WTC11 (cell line): ENCODE data around the gene SH3BP5. TPM values are rescaled to one million over a fixed set of nuclear protein-coding genes. Genes with fewer than 3 reads are reported as not detected.

Source experiments
- ATAC-seq: fragments of 200-7000 bp; cut with Tn5 transposase; 2 replicates; pipeline ENCODE4 v1.10.0; 2021; ENCODE audit warnings: mild to moderate bottlenecking, moderate library complexity
- CTCF ChIA-PET: fragments of 300-600 bp; sonication (Branson Sonifier 250); formaldehyde crosslinking; loops from one replicate; lab custom pipeline; 2021; ENCODE audit warnings: antibody characterized with exemption; lab: Charles Lee
- POLR2A ChIA-PET: fragments of 350-600 bp; sonication (Branson Sonifier 250); formaldehyde crosslinking; loops from one replicate; lab custom pipeline; 2021; ENCODE audit warnings: antibody characterized with exemption; lab: Charles Lee
- DNase-seq: peaks from one replicate; pipeline ENCODE4 v3.0.0; 2021; ENCODE audit warnings: low spot score
- H3K27ac Mint-ChIP-seq: 2 replicates; pipeline ENCODE4 v1.8.0; 2021; ENCODE audit warnings: mixed read lengths
- H3K27me3 Mint-ChIP-seq: 2 replicates; pipeline ENCODE4 v1.8.0; 2021; ENCODE audit warnings: low read depth, mild to moderate bottlenecking, moderate library complexity, mixed read lengths
- H3K36me3 Mint-ChIP-seq: 2 replicates; pipeline ENCODE4 v1.8.0; 2021; ENCODE audit warnings: mixed read lengths
- H3K4me1 Mint-ChIP-seq: 2 replicates; pipeline ENCODE4 v1.8.0; 2022; ENCODE audit warnings: mixed read lengths
- H3K4me3 Mint-ChIP-seq: 2 replicates; pipeline ENCODE4 v1.8.0; 2021; ENCODE audit warnings: mild to moderate bottlenecking, moderate library complexity, mixed read lengths
- H3K9me3 Mint-ChIP-seq: 2 replicates; pipeline ENCODE4 v1.8.0; 2021; ENCODE audit warnings: mixed read lengths
- CREB1 ChIP-seq: sonication (generic); formaldehyde crosslinking; IDR thresholded peaks from 2 replicates; pipeline ENCODE4 v1.8.0; 2023; ENCODE audit warnings: mild to moderate bottlenecking, missing genetic modification reagents
- ESRRA ChIP-seq: sonication (generic); formaldehyde crosslinking; IDR thresholded peaks from 2 replicates; pipeline ENCODE4 v1.8.1; 2022; ENCODE audit warnings: mild to moderate bottlenecking, missing genetic modification reagents, borderline replicate concordance
- FOXP1 ChIP-seq: sonication (generic); formaldehyde crosslinking; IDR thresholded peaks from 2 replicates; pipeline ENCODE4 v1.8.0; 2022; ENCODE audit warnings: missing genetic modification reagents, mild to moderate bottlenecking, moderate library complexity, borderline replicate concordance
- GRHL2 ChIP-seq: fragments of 250-450 bp; sonication (Bioruptor Pico); IDR thresholded peaks from 2 replicates; pipeline ENCODE4 v1.8.0; 2022; ENCODE audit warnings: mild to moderate bottlenecking, moderate library complexity; ENCODE audit not compliant: insufficient replicate concordance, severe bottlenecking
- HMGA2 ChIP-seq: fragments of 250-450 bp; sonication (Bioruptor Pico); IDR thresholded peaks from 2 replicates; pipeline ENCODE4 v1.4.0; 2021; ENCODE audit warnings: mild to moderate bottlenecking, moderate library complexity
- IRF2 ChIP-seq: sonication (generic); formaldehyde crosslinking; IDR thresholded peaks from 2 replicates; pipeline ENCODE4 v1.8.0; 2022; ENCODE audit warnings: low read depth, missing genetic modification reagents, borderline replicate concordance
- JUN ChIP-seq: sonication (generic); formaldehyde crosslinking; IDR thresholded peaks from 2 replicates; pipeline ENCODE4 v1.8.0; 2023; ENCODE audit warnings: mild to moderate bottlenecking, missing genetic modification reagents
- KAT7 ChIP-seq: sonication (generic); formaldehyde crosslinking; IDR thresholded peaks from 2 replicates; pipeline ENCODE4 v1.8.1; 2023; ENCODE audit warnings: missing genetic modification reagents, mild to moderate bottlenecking, borderline replicate concordance
- NFATC4 ChIP-seq: fragments of 250-450 bp; sonication (Bioruptor Pico); IDR thresholded peaks from 2 replicates; pipeline ENCODE4 v1.9.0; 2021; ENCODE audit warnings: mild to moderate bottlenecking
- SOX15 ChIP-seq: fragments of 250-450 bp; sonication (Bioruptor Pico); IDR thresholded peaks from 2 replicates; pipeline ENCODE4 v1.9.0; 2021; ENCODE audit warnings: mild to moderate bottlenecking
- SP1 ChIP-seq: sonication (generic); formaldehyde crosslinking; conservative IDR thresholded peaks from 2 replicates; pipeline ENCODE4 v1.8.1; 2022; ENCODE audit warnings: missing genetic modification reagents
- ZNF138 ChIP-seq: sonication (generic); formaldehyde crosslinking; conservative IDR thresholded peaks from 2 replicates; pipeline ENCODE4 v1.8.1; 2022; ENCODE audit warnings: mild to moderate bottlenecking, moderate library complexity, missing genetic modification reagents
- ZNF263 ChIP-seq: sonication (generic); formaldehyde crosslinking; IDR thresholded peaks from 2 replicates; pipeline ENCODE4 v1.8.1; 2022; ENCODE audit warnings: low read depth, mild to moderate bottlenecking, moderate library complexity, missing genetic modification reagents
- ZNF396 ChIP-seq: fragments of 250-450 bp; sonication (Bioruptor Pico); IDR thresholded peaks from 2 replicates; pipeline ENCODE4 v1.8.0; 2021; ENCODE audit warnings: mild to moderate bottlenecking, moderate library complexity, borderline replicate concordance
- total RNA-seq: library from RNA; stranded (reverse); gene quantifications from 3 replicates; pipeline ENCODE4 v1.2.3, GENCODE V29; 2021
- TF ChIP-seq, protein P1 (sequence below): sonication (generic); formaldehyde crosslinking; IDR thresholded peaks from 2 replicates; pipeline ENCODE4 v1.8.1; 2022; ENCODE audit warnings: missing genetic modification reagents, borderline replicate concordance
- TF ChIP-seq, protein P2 (sequence below): sonication (generic); formaldehyde crosslinking; IDR thresholded peaks from 2 replicates; pipeline ENCODE4 v1.8.0; 2022; ENCODE audit warnings: missing genetic modification reagents
- TF ChIP-seq, protein P3 (sequence below): fragments of 250-450 bp; sonication (Bioruptor Pico); IDR thresholded peaks from 2 replicates; pipeline ENCODE4 v1.9.0; 2021; ENCODE audit warnings: moderate library complexity, mild to moderate bottlenecking, inconsistent platforms, borderline replicate concordance
- TF ChIP-seq, protein P4 (sequence below): sonication (generic); formaldehyde crosslinking; IDR thresholded peaks from 2 replicates; pipeline ENCODE4 v1.8.0; 2022; ENCODE audit warnings: mild to moderate bottlenecking, missing genetic modification reagents
- TF ChIP-seq, protein P5 (sequence below): fragments of 250-450 bp; sonication (Bioruptor Pico); conservative IDR thresholded peaks from 2 replicates; pipeline ENCODE4 v1.9.0; 2021; ENCODE audit warnings: mild to moderate bottlenecking
- TF ChIP-seq, protein P6 (sequence below): fragments of 250-450 bp; sonication (Bioruptor Pico); IDR thresholded peaks from 2 replicates; pipeline ENCODE4 v1.8.0; 2021; ENCODE audit warnings: mild to moderate bottlenecking

Gene SH3BP5
- total RNA-seq, 1 experiment from 2014 or later: 7.2 TPM

DNA sequence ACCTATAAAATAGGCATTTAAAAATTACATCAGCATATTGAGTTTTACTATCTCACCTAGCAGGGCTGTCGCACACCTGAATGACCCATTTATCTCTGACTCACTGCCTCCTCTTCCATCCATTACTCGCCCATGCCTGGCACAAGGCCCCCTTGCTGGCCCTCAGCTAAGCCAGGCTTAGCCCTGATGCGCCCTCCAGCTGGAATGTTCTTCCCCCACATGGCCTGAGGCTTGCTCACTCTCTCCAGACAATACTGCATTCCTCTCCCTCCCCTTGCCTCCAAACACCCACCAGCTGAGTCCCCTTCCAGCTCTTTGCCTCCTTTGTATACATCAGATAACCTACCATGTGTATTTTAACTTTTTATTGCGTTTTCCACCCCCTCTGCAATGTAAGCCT lies 7.2 kb downstream of the SH3BP5 start:
- H3K4me3 Mint-ChIP-seq: no peak overlapping the region
- CTCF ChIA-PET: interaction anchor here (1.0 to 2.2 kb wide), 4 partner anchors 37 to 80 kb away, joined by 3 to 9 read pairs (median 6); no protein-coding TSS in a partner anchor
- H3K4me1 Mint-ChIP-seq: peaks cover 35% of the 10 kb centered on the region
- DNase-seq: peak; percentile 24
- no peaks in the 10 kb centered on the region for H3K27me3 Mint-ChIP-seq
- H3K9me3 Mint-ChIP-seq: no peaks in the 10 kb centered on the region
- POLR2A ChIA-PET: no interaction called here
- no peak overlapping the region; the same call in 1 of the 2 replicates for H3K27ac Mint-ChIP-seq
- TF ChIP-seq, protein P1, sequence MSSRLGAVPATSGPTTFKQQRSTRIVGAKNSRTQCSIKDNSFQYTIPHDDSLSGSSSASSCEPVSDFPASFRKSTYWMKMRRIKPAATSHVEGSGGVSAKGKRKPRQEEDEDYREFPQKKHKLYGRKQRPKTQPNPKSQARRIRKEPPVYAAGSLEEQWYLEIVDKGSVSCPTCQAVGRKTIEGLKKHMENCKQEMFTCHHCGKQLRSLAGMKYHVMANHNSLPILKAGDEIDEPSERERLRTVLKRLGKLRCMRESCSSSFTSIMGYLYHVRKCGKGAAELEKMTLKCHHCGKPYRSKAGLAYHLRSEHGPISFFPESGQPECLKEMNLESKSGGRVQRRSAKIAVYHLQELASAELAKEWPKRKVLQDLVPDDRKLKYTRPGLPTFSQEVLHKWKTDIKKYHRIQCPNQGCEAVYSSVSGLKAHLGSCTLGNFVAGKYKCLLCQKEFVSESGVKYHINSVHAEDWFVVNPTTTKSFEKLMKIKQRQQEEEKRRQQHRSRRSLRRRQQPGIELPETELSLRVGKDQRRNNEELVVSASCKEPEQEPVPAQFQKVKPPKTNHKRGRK: no peak
- no peak for TF ChIP-seq CREB1
- TF ChIP-seq, protein P2, sequence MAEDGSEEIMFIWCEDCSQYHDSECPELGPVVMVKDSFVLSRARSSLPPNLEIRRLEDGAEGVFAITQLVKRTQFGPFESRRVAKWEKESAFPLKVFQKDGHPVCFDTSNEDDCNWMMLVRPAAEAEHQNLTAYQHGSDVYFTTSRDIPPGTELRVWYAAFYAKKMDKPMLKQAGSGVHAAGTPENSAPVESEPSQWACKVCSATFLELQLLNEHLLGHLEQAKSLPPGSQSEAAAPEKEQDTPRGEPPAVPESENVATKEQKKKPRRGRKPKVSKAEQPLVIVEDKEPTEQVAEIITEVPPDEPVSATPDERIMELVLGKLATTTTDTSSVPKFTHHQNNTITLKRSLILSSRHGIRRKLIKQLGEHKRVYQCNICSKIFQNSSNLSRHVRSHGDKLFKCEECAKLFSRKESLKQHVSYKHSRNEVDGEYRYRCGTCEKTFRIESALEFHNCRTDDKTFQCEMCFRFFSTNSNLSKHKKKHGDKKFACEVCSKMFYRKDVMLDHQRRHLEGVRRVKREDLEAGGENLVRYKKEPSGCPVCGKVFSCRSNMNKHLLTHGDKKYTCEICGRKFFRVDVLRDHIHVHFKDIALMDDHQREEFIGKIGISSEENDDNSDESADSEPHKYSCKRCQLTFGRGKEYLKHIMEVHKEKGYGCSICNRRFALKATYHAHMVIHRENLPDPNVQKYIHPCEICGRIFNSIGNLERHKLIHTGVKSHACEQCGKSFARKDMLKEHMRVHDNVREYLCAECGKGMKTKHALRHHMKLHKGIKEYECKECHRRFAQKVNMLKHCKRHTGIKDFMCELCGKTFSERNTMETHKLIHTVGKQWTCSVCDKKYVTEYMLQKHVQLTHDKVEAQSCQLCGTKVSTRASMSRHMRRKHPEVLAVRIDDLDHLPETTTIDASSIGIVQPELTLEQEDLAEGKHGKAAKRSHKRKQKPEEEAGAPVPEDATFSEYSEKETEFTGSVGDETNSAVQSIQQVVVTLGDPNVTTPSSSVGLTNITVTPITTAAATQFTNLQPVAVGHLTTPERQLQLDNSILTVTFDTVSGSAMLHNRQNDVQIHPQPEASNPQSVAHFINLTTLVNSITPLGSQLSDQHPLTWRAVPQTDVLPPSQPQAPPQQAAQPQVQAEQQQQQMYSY (CRISPR knock-in tag): no peak
- no peak for TF ChIP-seq KAT7 (CRISPR knock-in tag)
- no peak for TF ChIP-seq ZNF263 (CRISPR knock-in tag)
- no peak for TF ChIP-seq ESRRA (CRISPR knock-in tag)
- TF ChIP-seq GRHL2 (CRISPR knock-in tag): no peak
- TF ChIP-seq ZNF138 (CRISPR knock-in tag): no peak
- no peak for TF ChIP-seq HMGA2 (CRISPR knock-in tag)
- TF ChIP-seq SP1 (CRISPR knock-in tag): no peak
- TF ChIP-seq, protein P3, sequence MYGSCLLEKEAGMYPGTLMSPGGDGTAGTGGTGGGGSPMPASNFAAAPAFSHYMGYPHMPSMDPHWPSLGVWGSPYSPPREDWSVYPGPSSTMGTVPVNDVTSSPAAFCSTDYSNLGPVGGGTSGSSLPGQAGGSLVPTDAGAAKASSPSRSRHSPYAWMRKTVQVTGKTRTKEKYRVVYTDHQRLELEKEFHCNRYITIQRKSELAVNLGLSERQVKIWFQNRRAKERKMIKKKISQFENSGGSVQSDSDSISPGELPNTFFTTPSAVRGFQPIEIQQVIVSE (CRISPR knock-in tag): no peak
- no peak for TF ChIP-seq SOX15 (CRISPR knock-in tag)
- TF ChIP-seq, protein P4, sequence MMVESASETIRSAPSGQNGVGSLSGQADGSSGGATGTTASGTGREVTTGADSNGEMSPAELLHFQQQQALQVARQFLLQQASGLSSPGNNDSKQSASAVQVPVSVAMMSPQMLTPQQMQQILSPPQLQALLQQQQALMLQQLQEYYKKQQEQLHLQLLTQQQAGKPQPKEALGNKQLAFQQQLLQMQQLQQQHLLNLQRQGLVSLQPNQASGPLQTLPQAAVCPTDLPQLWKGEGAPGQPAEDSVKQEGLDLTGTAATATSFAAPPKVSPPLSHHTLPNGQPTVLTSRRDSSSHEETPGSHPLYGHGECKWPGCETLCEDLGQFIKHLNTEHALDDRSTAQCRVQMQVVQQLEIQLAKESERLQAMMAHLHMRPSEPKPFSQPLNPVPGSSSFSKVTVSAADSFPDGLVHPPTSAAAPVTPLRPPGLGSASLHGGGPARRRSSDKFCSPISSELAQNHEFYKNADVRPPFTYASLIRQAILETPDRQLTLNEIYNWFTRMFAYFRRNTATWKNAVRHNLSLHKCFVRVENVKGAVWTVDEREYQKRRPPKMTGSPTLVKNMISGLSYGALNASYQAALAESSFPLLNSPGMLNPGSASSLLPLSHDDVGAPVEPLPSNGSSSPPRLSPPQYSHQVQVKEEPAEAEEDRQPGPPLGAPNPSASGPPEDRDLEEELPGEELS (CRISPR knock-in tag): no peak
- TF ChIP-seq, protein P5, sequence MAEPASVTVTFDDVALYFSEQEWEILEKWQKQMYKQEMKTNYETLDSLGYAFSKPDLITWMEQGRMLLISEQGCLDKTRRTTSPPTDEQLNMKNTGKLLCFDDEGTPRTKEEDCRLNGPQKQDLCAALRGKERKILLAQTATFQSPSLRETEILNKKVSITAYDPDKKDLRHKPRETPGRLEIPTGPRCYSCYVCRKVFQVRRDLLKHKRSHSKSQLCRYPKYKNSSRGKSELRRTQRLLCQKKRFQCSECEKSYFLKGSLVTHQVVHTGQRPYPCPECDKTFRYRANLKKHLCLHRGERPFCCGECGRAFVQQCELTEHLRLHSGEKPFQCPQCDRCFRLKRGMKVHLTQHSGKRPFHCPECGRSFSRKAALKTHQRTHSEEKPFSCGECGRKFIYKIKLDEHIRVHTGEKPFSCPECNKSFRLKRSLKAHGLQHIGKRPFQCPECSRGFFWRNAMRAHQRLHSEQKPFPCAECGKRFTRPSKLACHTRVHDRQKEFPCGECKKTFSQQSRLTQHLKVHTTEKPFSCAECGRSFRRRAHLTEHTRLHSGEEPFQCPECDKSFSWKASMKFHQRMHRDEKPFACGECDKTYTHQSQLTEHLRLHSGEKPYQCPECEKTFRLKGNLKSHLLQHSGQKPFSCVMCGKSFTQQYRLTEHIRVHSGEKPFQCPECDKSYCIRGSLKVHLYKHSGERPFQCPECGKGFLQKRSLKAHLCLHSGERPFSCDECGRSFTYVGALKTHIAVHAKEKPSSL (CRISPR knock-in tag): no peak
- TF ChIP-seq FOXP1: no peak
- TF ChIP-seq NFATC4 (CRISPR knock-in tag): no peak
- no peak for TF ChIP-seq IRF2 (CRISPR knock-in tag)
- TF ChIP-seq, protein P6, sequence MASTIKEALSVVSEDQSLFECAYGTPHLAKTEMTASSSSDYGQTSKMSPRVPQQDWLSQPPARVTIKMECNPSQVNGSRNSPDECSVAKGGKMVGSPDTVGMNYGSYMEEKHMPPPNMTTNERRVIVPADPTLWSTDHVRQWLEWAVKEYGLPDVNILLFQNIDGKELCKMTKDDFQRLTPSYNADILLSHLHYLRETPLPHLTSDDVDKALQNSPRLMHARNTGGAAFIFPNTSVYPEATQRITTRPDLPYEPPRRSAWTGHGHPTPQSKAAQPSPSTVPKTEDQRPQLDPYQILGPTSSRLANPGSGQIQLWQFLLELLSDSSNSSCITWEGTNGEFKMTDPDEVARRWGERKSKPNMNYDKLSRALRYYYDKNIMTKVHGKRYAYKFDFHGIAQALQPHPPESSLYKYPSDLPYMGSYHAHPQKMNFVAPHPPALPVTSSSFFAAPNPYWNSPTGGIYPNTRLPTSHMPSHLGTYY (CRISPR knock-in tag): no peak
- no peak for TF ChIP-seq JUN
- no peak for TF ChIP-seq ZNF396 (CRISPR knock-in tag)
- H3K36me3 Mint-ChIP-seq: no peaks in the 10 kb centered on the region
- ATAC-seq: peak; percentile 88
